Heart right ventricle (tissue), 16 donors: ENCODE results near the gene VPS52. TPM values are rescaled to one million over a fixed set of nuclear protein-coding genes. Genes with fewer than 3 reads are reported as not detected.

Source experiments
- ATAC-seq, 8 donors: fragments of 200-7000 bp; cut with Tn5 transposase; one replicate each; pipeline ENCODE4 v1.9.1; 2020; ENCODE audit warnings: mild to moderate bottlenecking in 8 of 8, moderate library complexity in 8 of 8, moderate number of reproducible peaks in 1 of 8
- DNase-seq, 2 donors: peaks; one replicate each; pipeline ENCODE4 v3.0.0-alpha.2; 2020
- H3K27ac ChIP-seq, 10 donors: fragments of 200-600 bp; sonication (generic) in 2 of 10; one replicate each; pipeline versions ENCODE4 v1.5.0 to v1.8.0; 2020 to 2022; ENCODE audit warnings: mild to moderate bottlenecking in 3 of 10
- H3K27me3 ChIP-seq, 7 donors: fragments of 200-600 bp; one replicate each; pipeline ENCODE4 v1.8.0; 2021 to 2022; ENCODE audit warnings: mild to moderate bottlenecking in 2 of 7
- H3K36me3 ChIP-seq, 9 donors: fragments of 200-600 bp; sonication (generic) in 1 of 9; one replicate each; pipeline versions ENCODE4 v1.5.0 to v1.8.0; 2020 to 2022; ENCODE audit warnings: mild to moderate bottlenecking in 2 of 9
- H3K4me1 ChIP-seq, 9 donors: fragments of 200-600 bp; sonication (generic) in 1 of 9; one replicate each; pipeline versions ENCODE4 v1.5.0 to v1.8.0; 2020 to 2022; ENCODE audit warnings: mild to moderate bottlenecking in 4 of 9
- H3K4me3 ChIP-seq, 10 donors: fragments of 200-600 bp; sonication (generic) in 2 of 10; one replicate each; pipeline versions ENCODE4 v1.5.0 to v1.8.0; 2020 to 2022; ENCODE audit warnings: mild to moderate bottlenecking in 7 of 10, moderate library complexity in 2 of 10
- H3K9me3 ChIP-seq, 11 donors: fragments of 200-600 bp in 10 of 11; sonication (generic) in 2 of 11; one replicate each; pipeline versions ENCODE4 v1.5.0 to v1.8.0; 2013 to 2022; ENCODE audit warnings: mild to moderate bottlenecking in 2 of 11, control low read depth in 1 of 11, moderate library complexity in 1 of 11
- CTCF ChIP-seq, 9 donors: fragments of 200-600 bp; sonication (generic) in 2 of 9; IDR thresholded peaks; one replicate each; pipeline versions ENCODE4 v1.5.0 to v1.8.0; 2021 to 2022; ENCODE audit warnings: antibody characterized with exemption in 9 of 9, mild to moderate bottlenecking in 5 of 9, moderate library complexity in 1 of 9
- WGBS, 2 donors: extraction: QIAGEN DNeasy Blood & Tissue Kit; methylation state at CpG; one replicate each; pipeline ENCODE4 v1.1.7; 2013; ENCODE audit warnings: inconsistent platforms in 1 of 2; 5-methylcytosine and 5-hydroxymethylcytosine counted together
- intact Hi-C, 10 donors: fragments of 100-400 bp; cut with DNase I; formaldehyde crosslinking; loops; one replicate each; pipeline versions ENCODE4 v1.11.1 to v1.14.2; 2022
- long read RNA-seq, 3 donors: library from polyadenylated mRNA; unstranded; transcript quantifications; one replicate each; pipeline ENCODE4 v2.0.0, GENCODE V29; 2020 to 2021
- polyA plus RNA-seq, 2 donors: library from polyadenylated mRNA; stranded (reverse); fragments of 200-250 nt; gene quantifications; one replicate each; pipeline ENCODE4 v1.2.3, GENCODE V29; 2013
- total RNA-seq, 10 donors: library from RNA; stranded (reverse); fragmentation: NEBNext Ultra II Directional in 3 of 10; extraction: Animal tissue kit (Norgen Biotek cat#: 25700) in 3 of 10; gene quantifications; one replicate each; pipeline versions ENCODE4 v1.2.1 to v1.2.4, GENCODE V29; 2021 to 2023
- donor health status: Arrhythmogenic right ventricular cardiomyopathy.
- donor health status: ischemic (EF 13 %, LVEDD 7.1; RV severe dilation, severe dysfunction).
- donor health status: healthy with polysubstance abuse.
- donor health status: DM: no; HTN: yes; CAD: no.
- donor health status: DM: no; HTN: no; CAD: no.
- donor health status: ischemic (EF 25% LVEDD 6.9; RV normal size, moderate dysfunction).
- donor health status: ischemic (EF 25% LVEDD 5.7; RV mildly dilated, moderate dysfunction).
- donor health status: healthy.
- donor health status: DM: yes; HTN: yes; CAD: no.
- donor health status: Ischemic cardiomyopathy.
- donor health status: ischemic (EF 35%, LVEDD 5.7; RV mildly dilated, moderate dysfunction).
- donor health status: nonischemic (EF 11% LVEDD 7.7; RV severe dilation, severe dysfunction).
- donor health status: DM: yes; HTN: yes; CAD: no.
- donor health status: PGD.
- donor health status: ischemic (EF 29% LVEDD 5.4; RV normal size, mild dysfunction).
- donor health status: nonischemic (EF 23%, LVEDD 6.1; RV moderate dilation, normal function).

VPS52 gene, protein sequence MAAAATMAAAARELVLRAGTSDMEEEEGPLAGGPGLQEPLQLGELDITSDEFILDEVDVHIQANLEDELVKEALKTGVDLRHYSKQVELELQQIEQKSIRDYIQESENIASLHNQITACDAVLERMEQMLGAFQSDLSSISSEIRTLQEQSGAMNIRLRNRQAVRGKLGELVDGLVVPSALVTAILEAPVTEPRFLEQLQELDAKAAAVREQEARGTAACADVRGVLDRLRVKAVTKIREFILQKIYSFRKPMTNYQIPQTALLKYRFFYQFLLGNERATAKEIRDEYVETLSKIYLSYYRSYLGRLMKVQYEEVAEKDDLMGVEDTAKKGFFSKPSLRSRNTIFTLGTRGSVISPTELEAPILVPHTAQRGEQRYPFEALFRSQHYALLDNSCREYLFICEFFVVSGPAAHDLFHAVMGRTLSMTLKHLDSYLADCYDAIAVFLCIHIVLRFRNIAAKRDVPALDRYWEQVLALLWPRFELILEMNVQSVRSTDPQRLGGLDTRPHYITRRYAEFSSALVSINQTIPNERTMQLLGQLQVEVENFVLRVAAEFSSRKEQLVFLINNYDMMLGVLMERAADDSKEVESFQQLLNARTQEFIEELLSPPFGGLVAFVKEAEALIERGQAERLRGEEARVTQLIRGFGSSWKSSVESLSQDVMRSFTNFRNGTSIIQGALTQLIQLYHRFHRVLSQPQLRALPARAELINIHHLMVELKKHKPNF
- total RNA-seq = 10 to 100 TPM; 29.8 to 41.6 (median 35.9) TPM
- 10 to 100 TPM; 25.2 to 45.7 TPM for polyA plus RNA-seq
- long read RNA-seq, donor 1, transcript VPS52-212 (20 exons, 2,960 nt) = major isoform, 12 of 29 reads
- long read RNA-seq, donor 1, partial matches to known transcripts = 9 of 29 reads
- long read RNA-seq, donor 1, other reads (novel, unspliced or antisense) = 8 of 29 reads
- long read RNA-seq, donor 2, transcript VPS52-212 (20 exons, 2,960 nt) = major isoform, 13 of 28 reads
- long read RNA-seq, donor 2, partial matches to known transcripts = 10 of 28 reads
- long read RNA-seq, donor 2, other reads (novel, unspliced or antisense) = 5 of 28 reads
- long read RNA-seq, donor 3, transcript VPS52-212 (20 exons, 2,960 nt) = major isoform, 22 of 47 reads
- long read RNA-seq, donor 3, partial matches to known transcripts = 15 of 47 reads
- long read RNA-seq, donor 3, other reads (novel, unspliced or antisense) = 10 of 47 reads

DNA sequence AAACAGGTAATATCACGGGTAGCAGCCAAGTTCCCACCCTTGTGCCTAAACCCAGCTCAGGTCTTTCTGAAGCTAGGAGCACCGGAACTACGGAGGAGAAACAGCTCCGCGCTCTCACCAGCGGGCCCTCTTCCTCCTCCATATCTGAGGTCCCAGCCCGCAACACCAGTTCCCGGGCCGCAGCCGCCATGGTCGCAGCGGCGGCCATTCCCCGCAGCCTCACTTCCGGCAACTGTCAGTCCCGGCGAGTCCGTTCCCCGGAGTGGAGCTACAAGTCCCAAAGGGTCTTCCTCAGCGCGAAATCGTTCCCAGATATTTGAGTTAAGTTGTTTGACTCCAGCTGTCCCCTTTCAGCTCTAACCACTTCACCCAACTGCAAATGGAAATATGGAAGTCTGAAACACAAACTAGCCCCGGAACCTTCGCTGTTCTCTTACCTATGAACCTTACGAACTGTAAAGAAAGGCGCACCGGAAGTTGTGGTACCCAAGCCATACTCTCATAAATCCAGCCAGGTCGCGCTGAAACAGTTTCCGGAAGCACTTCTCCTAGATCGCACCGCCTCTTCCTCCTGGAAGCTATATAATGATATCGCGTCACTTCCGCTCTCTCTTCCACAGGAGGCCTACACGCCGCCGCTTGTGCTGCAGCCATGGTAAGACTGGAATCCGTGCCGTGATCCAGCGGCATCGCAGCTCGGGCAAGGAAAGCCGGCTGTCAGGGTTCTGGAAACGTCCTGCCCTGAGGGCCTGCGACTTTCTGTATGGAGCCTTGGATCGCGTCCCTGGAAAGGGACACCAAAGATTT is at the start of gene VPS52, which contains the start of gene RPS18:
Gene VPS52 (minus strand): TSS at position 409 of the 807 bp plus-strand sequence. CDS start 201 bp downstream, at position 208.
Gene RPS18 (plus strand): TSS at position 608 of the 807 bp plus-strand sequence. CDS start 45 bp downstream, at position 653.
- Histone ChIP-seq H3K4me1 (peaks cover 10 to 62% (median 53%) of the 10 kb centered on the region in 9 donors), H3K4me3 (peak within 1 kb of the TSS; percentile 70 to 88 (median 80)), H3K36me3 (peaks cover 0 to 74% (median 44%) of the 10 kb centered on the region in 9 donors), H3K27ac (peak within 1 kb of the TSS; percentile 87 to 98 (median 93)), H3K9me3 (no peaks in the 10 kb centered on the region), H3K27me3 (no peaks in the 10 kb centered on the region)
- TF ChIP-seq CTCF (IDR thresholded peaks at IDR 0.05) = no peak
- intact Hi-C loops = loop anchor here in 2 of 10 donors (1.0 to 2.0 kb wide), 2 partner anchors 28 to 45 kb away; partner anchors contain the start of gene ZBTB22 (in 1 of the 2)
- DNase-seq (peak; percentile 83 to 96), ATAC-seq (peak; percentile 94 to 98 (median 98))
- 0 to 1% methylated on average over 48 of the region's 48 CpGs for WGBS, 2 donors

DNA sequence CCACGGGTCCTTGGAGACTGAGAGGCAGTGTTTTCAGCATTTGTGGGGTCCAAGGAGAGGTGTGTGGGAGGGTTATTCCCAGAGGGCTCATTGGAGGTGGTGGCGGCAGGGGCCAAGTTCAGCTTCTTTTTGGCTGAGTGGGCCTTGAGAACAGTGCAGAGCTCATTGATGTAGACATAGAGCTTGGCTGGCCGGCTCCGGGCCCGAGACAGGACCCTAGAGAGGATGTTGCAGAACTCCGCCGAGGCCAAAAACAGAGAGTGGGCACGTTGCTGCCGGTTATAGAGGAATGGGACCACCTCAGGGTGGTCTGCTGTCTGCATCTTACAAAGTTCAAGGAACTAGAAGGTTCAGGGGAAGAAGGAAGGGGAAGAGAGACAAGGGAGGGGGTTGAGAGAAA is 49.6 kb upstream of the VPS52 start:
- H3K4me1 ChIP-seq = peaks cover 15 to 65% (median 55%) of the 10 kb centered on the region in 9 donors
- intact Hi-C loops = no loop called here
- WGBS, 2 donors = 73 to 77% methylated on average over 9 of the region's 9 CpGs

More for the DNA sequence above, 49.6 kb upstream of the VPS52 start:
- DNase-seq (no peak), ATAC-seq (no peak)
- TF ChIP-seq CTCF (IDR thresholded peaks at IDR 0.05) = no peak
- Histone ChIP-seq H3K36me3 (peaks cover 0 to 37% (median 17%) of the 10 kb centered on the region in 9 donors), H3K27ac (peak overlapping the region in 7 of 10 donors; percentile 41 to 93 (median 88)), H3K4me3 (peak overlapping the region in 6 of 10 donors; percentile 13 to 75 (median 72)), H3K9me3 (no peaks in the 10 kb centered on the region), H3K27me3 (no peaks in the 10 kb centered on the region)
